Activated CD4-positive, alpha-beta T cell treated with anti-CD3 and anti-CD28 coated beads, Interleukin-2, Interleukin-4, amounts not matched to agents 100 ng/mL and 50 ng/mL, durations not matched to agents 16 hours and 8 hours (primary cell): ENCODE measurements around the gene IFNW1.
A peak's percentile ranks its signal among the peaks of the same experiment; 100 is the strongest.

Experiments used
- DNase-seq: peaks from one replicate; pipeline ENCODE4 v3.0.0-alpha.2; 2020; ENCODE audit warnings: low spot score

IFNW1 gene

GRCh38 chr9:21110708-21111576, 30.7 kb downstream of the IFNW1 start:
- DNase-seq: peak; percentile 72

GRCh38 chr9:21104787-21105186, 36.8 kb downstream of the IFNW1 start:
- no peak for DNase-seq

- no peak for DNase-seq
Measured at GRCh38 chr9:21102305-21102704, 39.3 kb downstream of the IFNW1 start.

- DNase-seq: no peak
Measured at GRCh38 chr9:21097817-21098216, 43.8 kb downstream of the IFNW1 start.

GRCh38 chr9:21096901-21097255, 44.8 kb downstream of the IFNW1 start:
- no peak for DNase-seq

GRCh38 chr9:21096172-21096900, 45.3 kb downstream of the IFNW1 start:
- DNase-seq: peak; percentile 55

- no peak for DNase-seq
Measured at GRCh38 chr9:21095561-21095960, 46.1 kb downstream of the IFNW1 start.
